Uterus (tissue), 4 donors: Measurements from ENCODE around the gene CTLA4. TPM values are rescaled to one million over a fixed set of nuclear protein-coding genes. Genes with fewer than 3 reads are reported as not detected.

Source experiments
- DNase-seq, 2 donors: peaks; one replicate each; pipeline ENCODE4 v3.0.0-alpha.2; 2019 to 2020
- H3K27ac ChIP-seq, 2 donors: fragments of 200-600 bp; sonication (generic); 1 replicate in 1 of 2; 2 replicates in 1 of 2; pipeline ENCODE4 v1.5.1; 2016 to 2018
- H3K27me3 ChIP-seq, 2 donors: fragments of 200-600 bp; sonication (generic); one replicate each; pipeline ENCODE4 v1.5.1; 2018 to 2019; ENCODE audit warnings: control low read depth in 1 of 2
- H3K36me3 ChIP-seq, 2 donors: fragments of 200-600 bp; sonication (generic); one replicate each; pipeline ENCODE4 v1.5.1; 2019; ENCODE audit warnings: control low read depth in 1 of 2
- H3K4me1 ChIP-seq, 2 donors: fragments of 200-600 bp; sonication (generic); one replicate each; pipeline ENCODE4 v1.5.1; 2018 to 2019; ENCODE audit warnings: control low read depth in 1 of 2
- H3K4me3 ChIP-seq, 2 donors: fragments of 200-600 bp; sonication (generic); 1 replicate in 1 of 2; 2 replicates in 1 of 2; pipeline ENCODE4 v1.5.1; 2018 to 2019; ENCODE audit warnings: mild to moderate bottlenecking in 1 of 2
- H3K9me3 ChIP-seq, 2 donors: fragments of 200-600 bp; sonication (generic); one replicate each; pipeline ENCODE4 v1.5.1; 2019; ENCODE audit warnings: control low read depth in 1 of 2
- CTCF ChIP-seq, 4 experiments: fragments of 200-600 bp in 2 of 4; fragments of 450-650 bp in 2 of 4; sonication (generic) in 2 of 4; IDR thresholded peaks; one replicate each; pipeline ENCODE4 v1.5.1; 2016 to 2019; ENCODE audit warnings: antibody characterized with exemption in 4 of 4, mild to moderate bottlenecking in 2 of 4, moderate library complexity in 1 of 4
- POLR2A ChIP-seq, 2 donors: fragments of 450-650 bp; IDR thresholded peaks; one replicate each; pipeline ENCODE4 v1.6.1; 2016; ENCODE audit warnings: antibody characterized with exemption in 2 of 2, mild to moderate bottlenecking in 1 of 2, moderate library complexity in 1 of 2
- intact Hi-C: fragments of 100-400 bp; cut with DNase I; formaldehyde crosslinking; loops from one replicate; pipeline ENCODE4 v1.15.1; 2023; ENCODE audit warnings: low total_unique reads
- total RNA-seq, 4 donors: library from RNA; depleted of rRNA in 3 of 4; stranded (reverse); fragments of >200 nt in 3 of 4; gene quantifications; one replicate each; pipeline versions ENCODE4 v1.1.0 to v1.2.4, GENCODE V29; 2014 to 2023
- donor health status: DM: yes; HTN: yes; CAD: no.

CTLA4 gene
- total RNA-seq, 4 donors from 2014 or later: 0.14 TPM; not detected in 3

- intact Hi-C loops: no loop called here
Observed at GRCh38 chr2:203918264-203918663, 50.7 kb downstream of the CTLA4 start.

GRCh38 chr2:203918839-203919238 is 51.3 kb downstream of the CTLA4 start:
- H3K9me3 ChIP-seq: no peaks in the 10 kb centered on the region
- TF ChIP-seq CTCF (IDR thresholded peaks at IDR 0.05) (no peak), POLR2A (IDR thresholded peaks at IDR 0.05) (no peak)
- DNase-seq: no peak
- no peaks in the 10 kb centered on the region for H3K4me1 ChIP-seq
- no peak overlapping the region for H3K27ac ChIP-seq
- H3K36me3 ChIP-seq: no peaks in the 10 kb centered on the region
- H3K27me3 ChIP-seq: no peaks in the 10 kb centered on the region
- intact Hi-C loops: no loop called here
- no peak overlapping the region for H3K4me3 ChIP-seq

More at GRCh38 chr2:203918264-203918663, 50.7 kb downstream of the CTLA4 start:
- Histone ChIP-seq H3K4me3 (no peak overlapping the region), H3K9me3 (no peaks in the 10 kb centered on the region), H3K36me3 (no peaks in the 10 kb centered on the region), H3K27ac (no peak overlapping the region), H3K27me3 (no peaks in the 10 kb centered on the region), H3K4me1 (no peaks in the 10 kb centered on the region)
- DNase-seq: no peak
- TF ChIP-seq CTCF (IDR thresholded peaks at IDR 0.05) (no peak), POLR2A (IDR thresholded peaks at IDR 0.05) (no peak)

Other genes with a start within 250 kb of the CTLA4 start
- gene CD28, start 161.1 kb upstream of the CTLA4 start, total RNA-seq: 1 to 10 TPM in 2 of 4 donors, under 1 TPM in 1, not detected in 1; 0.49 to 7.4 (median 1.5) TPM
- gene ICOS, start 69.0 kb downstream of the CTLA4 start, total RNA-seq: under 1 TPM in 3 of 4 donors, not detected in 1; 0.14 to 0.59 (median 0.26) TPM